Upper lobe of left lung (tissue), 6 donors: ENCODE data around the gene OR6S1. TPM values are rescaled to one million over a fixed set of nuclear protein-coding genes. Genes with fewer than 3 reads are reported as not detected.

Experiments used
- ATAC-seq, 2 donors: fragments of 200-7000 bp; cut with Tn5 transposase; one replicate each; pipeline ENCODE4 v1.9.1; 2022; ENCODE audit warnings: mild to moderate bottlenecking in 2 of 2, moderate library complexity in 2 of 2; ENCODE audit not compliant: low FRiP score in 2 of 2
- DNase-seq, 2 donors: peaks; one replicate each; pipeline ENCODE4 v3.0.0-alpha.2; 2019 to 2020
- H3K27ac ChIP-seq, 4 donors: fragments of 200-600 bp; sonication (generic); one replicate each; pipeline ENCODE4 v1.5.1; 2016 to 2019
- H3K27me3 ChIP-seq, 4 donors: fragments of 200-600 bp; sonication (generic); one replicate each; pipeline ENCODE4 v1.5.1; 2017 to 2019
- H3K36me3 ChIP-seq, 4 donors: fragments of 200-600 bp; sonication (generic); one replicate each; pipeline ENCODE4 v1.5.1; 2016 to 2019
- H3K4me1 ChIP-seq, 4 donors: fragments of 200-600 bp; sonication (generic); one replicate each; pipeline ENCODE4 v1.5.1; 2018 to 2019
- H3K4me3 ChIP-seq, 4 donors: fragments of 200-600 bp; sonication (generic); one replicate each; pipeline ENCODE4 v1.5.1; 2017 to 2019; ENCODE audit warnings: mild to moderate bottlenecking in 2 of 4, moderate library complexity in 1 of 4
- H3K9me3 ChIP-seq, 4 donors: fragments of 200-600 bp; sonication (generic); one replicate each; pipeline ENCODE4 v1.5.1; 2018 to 2019
- CTCF ChIP-seq, 6 experiments: fragments of 450-650 bp in 4 of 6; fragments of 200-600 bp in 2 of 6; sonication (generic) in 2 of 6; IDR thresholded peaks; one replicate each; pipeline ENCODE4 v1.5.1; 2016 to 2019; ENCODE audit warnings: antibody characterized with exemption in 6 of 6
- EP300 ChIP-seq, 4 donors: sonication (generic); formaldehyde crosslinking; IDR thresholded peaks; one replicate each; pipeline ENCODE4 v1.5.1; 2017; ENCODE audit warnings: antibody characterized with exemption in 4 of 4, control low read depth in 2 of 4
- POLR2A ChIP-seq, 4 donors: fragments of 450-650 bp; IDR thresholded peaks; one replicate each; pipeline ENCODE4 v1.5.1; 2016 to 2017; ENCODE audit warnings: antibody characterized with exemption in 4 of 4, mild to moderate bottlenecking in 2 of 4
- POLR2AphosphoS5 ChIP-seq, 2 donors: sonication (generic); formaldehyde crosslinking; IDR thresholded peaks; one replicate each; pipeline ENCODE4 v1.5.1; 2017; ENCODE audit warnings: antibody characterized with exemption in 2 of 2
- WGBS, 2 donors: methylation state at CpG; one replicate each; pipeline ENCODE4 v1.1.5; 2017 to 2018; 5-methylcytosine and 5-hydroxymethylcytosine counted together
- total RNA-seq, 6 donors: library from RNA; depleted of rRNA in 4 of 6; stranded (reverse); fragments of >200 nt in 4 of 6; gene quantifications; one replicate each; pipeline versions ENCODE4 v1.1.0 to v1.2.1, GENCODE V29; 2016 to 2021
- donor health status: DM: no; HTN: no; CAD: no; lungs with moderate emphysema.
- donor health status: DM: no; HTN: yes; CAD: no; lungs with severe emphysema.

OR6S1 gene
- total RNA-seq, 6 donors from 2014 or later, result not detected

- Histone ChIP-seq H3K9me3 (no peaks in the 10 kb centered on the region), H3K27me3 (peaks cover 0 to 44% (median 14%) of the 10 kb centered on the region in 4 donors), H3K27ac (no peak overlapping the region), H3K36me3 (no peaks in the 10 kb centered on the region), H3K4me1 (peaks cover 0 to 9% (median 2%) of the 10 kb centered on the region in 4 donors), H3K4me3 (no peak overlapping the region)
- DNase-seq, result no peak
- TF ChIP-seq CTCF (IDR thresholded peaks at IDR 0.05), result no peak
- TF ChIP-seq POLR2A (IDR thresholded peaks at IDR 0.05), result no peak
- TF ChIP-seq POLR2AphosphoS5 (IDR thresholded peaks at IDR 0.05), result no peak
- no peak for TF ChIP-seq EP300 (IDR thresholded peaks at IDR 0.05)
- 70 to 87% methylated on average over 4 of the region's 4 CpGs for WGBS, 2 donors
- ATAC-seq, result no peak
Measured at GRCh38 chr14:20656274-20656673, 14.8 kb upstream of the OR6S1 start.

GRCh38 chr14:20655851-20656250, 14.4 kb upstream of the OR6S1 start:
- WGBS, 2 donors, result 79 to 89% methylated on average over 4 of the region's 4 CpGs
- DNase-seq (no peak), ATAC-seq (no peak)
- TF ChIP-seq EP300 (IDR thresholded peaks at IDR 0.05) (no peak), POLR2AphosphoS5 (IDR thresholded peaks at IDR 0.05) (no peak), POLR2A (IDR thresholded peaks at IDR 0.05) (no peak), CTCF (IDR thresholded peaks at IDR 0.05) (no peak)
- peaks cover 0 to 9% (median 2%) of the 10 kb centered on the region in 4 donors for H3K4me1 ChIP-seq
- H3K27ac ChIP-seq, result no peak overlapping the region
- H3K27me3 ChIP-seq, result peaks cover 0 to 44% (median 14%) of the 10 kb centered on the region in 4 donors
- H3K4me3 ChIP-seq, result no peak overlapping the region
- H3K36me3 ChIP-seq, result no peaks in the 10 kb centered on the region
- H3K9me3 ChIP-seq, result no peaks in the 10 kb centered on the region

- ATAC-seq (no peak), DNase-seq (peak in 1 of 2 donors; percentile 22)
- Histone ChIP-seq H3K36me3 (no peaks in the 10 kb centered on the region), H3K9me3 (no peaks in the 10 kb centered on the region), H3K27ac (no peak overlapping the region), H3K27me3 (peaks cover 0 to 40% (median 9%) of the 10 kb centered on the region in 4 donors), H3K4me1 (peaks cover 0 to 9% (median 2%) of the 10 kb centered on the region in 4 donors), H3K4me3 (no peak overlapping the region)
- 4 to 6% methylated on average over 29 to 39 of the region's 39 CpGs for WGBS, 2 donors
- TF ChIP-seq POLR2A (IDR thresholded peaks at IDR 0.05) (no peak), POLR2AphosphoS5 (IDR thresholded peaks at IDR 0.05) (no peak), EP300 (IDR thresholded peaks at IDR 0.05) (no peak), CTCF (IDR thresholded peaks at IDR 0.05) (no peak)
Measured at GRCh38 chr14:20652996-20653975, 11.8 kb upstream of the OR6S1 start.

GRCh38 chr14:20645481-20645880, 4.0 kb upstream of the OR6S1 start:
- WGBS, 2 donors, result 96 to 100% methylated on average over 1 of the region's 1 CpG
- Histone ChIP-seq H3K27ac (no peak overlapping the region), H3K9me3 (no peaks in the 10 kb centered on the region), H3K27me3 (no peaks in the 10 kb centered on the region), H3K36me3 (no peaks in the 10 kb centered on the region), H3K4me3 (no peak overlapping the region), H3K4me1 (no peaks in the 10 kb centered on the region)
- TF ChIP-seq EP300 (IDR thresholded peaks at IDR 0.05) (no peak), CTCF (IDR thresholded peaks at IDR 0.05) (no peak)
- no peak for ATAC-seq
- no peak for DNase-seq
